GM21390 (cell line): Measurements from ENCODE around the gene CERS4.
"Not testable (repeated sequence)": the region's sequence is repeated elsewhere in the genome, so short reads cannot be mapped to it uniquely, and the experiment has no call there.

Experiments used
- ATAC-seq: cut with Tn5 transposase; IDR thresholded peaks from one replicate; pipeline ENCODE4 v1.9.1; 2021; ENCODE audit not compliant: unreplicated experiment

Gene CERS4

DNA sequence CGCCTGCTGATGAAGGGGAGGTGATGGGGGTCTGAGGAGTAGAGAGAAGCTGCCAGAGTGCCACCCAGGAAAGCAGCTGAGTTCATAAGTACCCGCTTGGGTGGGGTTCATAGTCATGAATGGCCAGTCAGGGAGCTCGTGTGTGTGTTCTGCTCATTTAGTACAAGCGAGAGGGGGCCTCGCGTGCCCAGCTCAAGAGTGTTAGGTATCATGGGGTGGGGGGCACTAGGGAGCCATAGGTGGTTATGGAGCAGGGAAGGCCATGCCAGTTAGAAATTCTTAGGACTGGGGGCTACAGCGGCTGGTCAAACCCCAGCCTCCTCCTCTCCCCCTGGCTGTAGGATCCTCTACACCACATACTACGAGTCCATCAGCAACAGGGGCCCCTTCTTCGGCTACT is 52.2 kb downstream of the CERS4 start:
- ATAC-seq: no peak

DNA sequence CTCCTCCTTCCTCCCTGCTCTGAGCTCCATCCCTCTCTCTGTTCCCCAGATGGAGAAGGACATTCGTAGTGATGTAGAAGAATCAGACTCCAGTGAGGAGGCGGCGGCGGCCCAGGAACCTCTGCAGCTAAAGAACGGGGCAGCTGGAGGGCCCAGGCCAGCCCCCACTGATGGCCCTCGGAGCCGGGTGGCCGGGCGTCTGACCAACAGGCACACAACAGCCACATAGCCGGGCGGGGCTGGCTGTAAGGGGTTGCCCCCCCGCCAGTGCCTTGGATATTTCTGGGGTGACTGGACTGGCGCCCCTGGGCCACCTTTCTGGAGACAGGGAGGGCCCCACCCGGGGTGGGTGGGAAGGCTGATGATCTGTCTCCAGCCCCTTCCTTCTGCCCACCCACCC is 52.7 kb downstream of the CERS4 start:
- no peak for ATAC-seq

DNA sequence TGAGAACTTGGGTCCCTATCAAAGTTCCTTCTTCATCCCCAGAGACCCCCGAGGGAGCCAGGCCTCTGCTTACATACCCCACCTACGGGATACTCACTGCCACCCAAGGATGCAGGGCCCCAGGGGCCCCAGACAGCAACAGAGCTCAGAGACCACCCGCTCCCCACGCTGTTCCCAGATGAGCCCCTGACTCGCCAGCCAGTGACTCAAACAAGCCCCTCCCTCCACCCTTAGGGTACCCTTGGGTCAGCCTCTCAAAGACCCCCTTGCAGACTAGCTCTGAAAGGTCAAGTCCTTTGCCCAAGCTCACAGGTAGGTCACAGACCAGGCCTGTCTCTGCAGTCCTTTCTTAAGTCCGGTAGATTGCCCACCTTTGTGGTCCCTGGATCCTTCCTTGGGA is 53.3 kb downstream of the CERS4 start:
- no peak for ATAC-seq

DNA sequence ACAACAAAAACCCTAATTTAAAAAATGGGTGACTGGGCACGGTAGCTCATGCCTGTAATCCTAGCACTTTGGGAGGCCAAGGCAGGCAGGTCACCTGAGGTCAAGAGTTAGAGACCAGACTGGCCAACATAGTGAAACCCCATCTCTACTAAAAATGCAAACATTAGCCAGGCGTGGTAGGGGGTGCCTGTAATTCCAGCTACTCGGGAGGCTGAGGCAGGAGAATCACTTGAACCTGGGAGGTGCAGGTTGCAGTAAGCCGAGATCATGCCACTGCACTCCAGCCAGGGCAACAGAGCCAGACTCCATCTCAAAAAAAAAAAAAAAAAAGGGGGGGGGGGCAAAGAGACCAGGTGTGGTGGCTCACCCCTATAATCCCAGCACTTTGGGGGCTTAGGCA is 55.1 kb downstream of the CERS4 start:
- not testable (repeated sequence) for ATAC-seq

DNA sequence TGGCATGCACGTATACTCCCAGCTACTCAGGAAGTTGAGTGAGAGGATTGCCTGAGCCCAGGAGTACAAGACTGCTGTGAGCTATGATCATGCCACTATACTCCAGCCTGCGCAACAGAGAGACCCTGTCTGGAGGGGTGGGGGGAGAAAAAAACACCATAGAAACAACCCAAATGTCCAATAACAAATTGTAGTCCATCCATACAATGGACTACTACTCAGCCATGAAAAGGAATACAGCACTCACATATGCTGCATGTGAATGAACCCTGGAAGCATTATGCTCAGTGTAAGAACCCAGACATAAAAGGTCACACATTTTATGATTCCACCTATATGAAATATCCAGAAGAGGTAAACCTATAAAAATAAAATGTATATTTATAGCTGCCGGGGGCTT is 56.7 kb downstream of the CERS4 start:
- ATAC-seq: no peak

DNA sequence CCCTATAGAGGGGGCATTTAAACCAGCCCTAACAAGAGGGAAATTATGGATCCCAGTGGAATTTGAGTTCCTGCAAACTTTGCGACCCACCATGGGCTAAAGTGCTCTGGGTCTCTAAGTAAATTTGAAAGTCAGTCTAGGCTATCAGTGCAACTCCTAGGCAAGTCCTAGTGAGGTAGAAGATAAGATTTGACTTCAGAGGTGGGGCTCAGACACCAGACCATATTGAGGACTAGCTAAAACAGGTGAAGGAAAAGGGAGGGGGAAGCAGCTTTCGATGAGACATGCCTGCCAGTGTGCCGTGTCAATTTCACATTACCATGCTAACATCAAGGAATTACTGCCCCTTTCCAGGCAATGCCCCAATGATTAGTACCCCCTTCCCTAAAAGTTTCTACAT is 60.6 kb downstream of the CERS4 start:
- no peak for ATAC-seq

DNA sequence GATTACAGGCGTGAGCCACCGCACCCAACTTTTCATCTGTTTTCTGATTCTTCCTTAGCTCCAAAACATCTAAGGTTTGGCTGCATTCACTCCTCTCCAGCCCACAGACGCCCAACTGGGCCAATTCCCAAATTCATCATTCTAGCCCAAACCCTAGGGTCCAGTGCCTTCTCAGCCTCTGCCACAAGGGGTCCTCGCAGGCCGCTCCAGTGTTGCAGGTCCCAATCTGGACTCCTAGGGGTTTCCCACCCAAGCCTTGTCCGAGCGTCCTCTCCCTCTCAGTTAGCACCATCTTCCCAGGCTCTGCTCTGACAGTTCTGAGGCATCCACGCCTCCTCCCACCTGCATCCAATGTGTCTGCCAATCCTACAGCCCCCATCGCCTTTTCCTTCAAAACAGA is 67.3 kb downstream of the CERS4 start:
- ATAC-seq: not testable (repeated sequence)

DNA sequence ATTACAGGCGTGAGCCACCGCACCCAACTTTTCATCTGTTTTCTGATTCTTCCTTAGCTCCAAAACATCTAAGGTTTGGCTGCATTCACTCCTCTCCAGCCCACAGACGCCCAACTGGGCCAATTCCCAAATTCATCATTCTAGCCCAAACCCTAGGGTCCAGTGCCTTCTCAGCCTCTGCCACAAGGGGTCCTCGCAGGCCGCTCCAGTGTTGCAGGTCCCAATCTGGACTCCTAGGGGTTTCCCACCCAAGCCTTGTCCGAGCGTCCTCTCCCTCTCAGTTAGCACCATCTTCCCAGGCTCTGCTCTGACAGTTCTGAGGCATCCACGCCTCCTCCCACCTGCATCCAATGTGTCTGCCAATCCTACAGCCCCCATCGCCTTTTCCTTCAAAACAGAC is 82.2 kb downstream of the CERS4 start:
- ATAC-seq: not testable (repeated sequence)

DNA sequence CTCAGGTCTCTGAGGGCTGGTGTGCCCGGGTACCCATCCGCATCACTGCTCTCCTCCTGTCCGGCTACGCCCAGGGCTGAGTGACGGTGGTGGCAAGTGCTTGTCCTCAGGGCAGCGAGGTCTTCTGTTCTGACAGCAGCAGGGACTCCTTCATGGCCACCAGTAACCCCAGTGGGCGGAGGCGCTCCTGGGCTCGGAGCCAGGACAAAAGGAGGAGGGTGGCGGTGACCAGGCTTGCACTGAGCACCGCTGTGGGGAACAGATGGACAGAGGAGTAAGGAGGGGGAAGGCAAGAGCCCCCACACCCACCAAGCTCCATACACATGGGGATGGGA is 93.2 kb downstream of the CERS4 start:
- no peak for ATAC-seq

DNA sequence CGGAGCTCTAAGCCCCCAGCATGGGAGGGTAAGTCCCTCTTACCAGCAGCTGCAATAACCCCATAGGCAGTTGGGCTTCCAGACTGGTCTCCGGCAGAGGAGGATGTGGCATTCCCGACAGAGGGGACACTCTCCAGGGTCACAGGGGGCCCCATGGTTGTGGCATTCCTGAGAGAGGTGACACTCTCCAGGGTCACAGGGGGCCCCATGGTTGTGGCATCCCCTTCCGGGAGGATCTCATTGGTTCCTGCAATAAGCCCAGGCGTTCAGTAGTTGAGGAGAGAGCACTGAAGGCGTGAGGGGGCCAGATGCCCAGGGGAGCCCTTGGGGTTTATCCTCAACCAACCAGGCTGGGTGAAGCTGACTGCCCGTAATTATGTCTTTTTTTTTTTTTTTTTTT is 93.6 kb downstream of the CERS4 start:
- ATAC-seq: no peak

DNA sequence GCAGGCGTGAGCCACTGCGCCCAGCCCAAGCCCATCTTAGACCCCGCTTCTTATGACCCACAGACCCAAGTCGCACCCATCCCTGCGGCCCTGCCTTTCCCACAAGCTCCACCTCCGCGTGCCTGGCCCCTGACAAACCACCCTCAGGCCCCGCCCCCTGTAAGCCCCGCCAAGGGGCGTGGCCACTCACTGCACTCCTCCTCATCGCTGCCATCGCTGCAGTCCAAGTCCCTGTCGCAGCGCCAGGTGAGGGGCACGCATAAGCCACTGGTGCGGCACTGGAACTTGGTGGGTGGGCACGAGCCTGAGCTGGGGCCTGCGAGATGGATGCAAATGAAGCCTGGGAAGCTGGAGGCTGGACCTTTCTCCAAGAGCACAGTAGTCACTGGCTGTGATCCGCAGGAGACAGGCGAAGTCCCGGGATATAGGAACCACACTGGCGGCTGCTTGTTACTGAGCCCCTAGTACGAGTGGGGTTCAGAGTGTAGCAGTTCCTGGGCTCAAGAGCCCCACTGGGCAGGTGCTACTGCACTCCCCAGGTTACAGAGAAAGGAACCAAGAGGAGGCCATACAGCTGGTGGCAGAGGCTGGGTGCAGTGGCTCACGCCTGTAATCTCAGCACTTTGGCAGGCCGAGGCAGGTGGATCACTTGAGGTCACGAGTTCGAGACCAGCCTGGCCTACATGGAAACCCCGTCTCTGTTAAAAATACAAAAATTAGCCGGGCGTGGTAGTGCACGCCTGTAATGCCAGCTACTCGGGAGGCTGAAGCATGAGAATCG is 95.9 kb downstream of the CERS4 start:
- ATAC-seq: no peak

DNA sequence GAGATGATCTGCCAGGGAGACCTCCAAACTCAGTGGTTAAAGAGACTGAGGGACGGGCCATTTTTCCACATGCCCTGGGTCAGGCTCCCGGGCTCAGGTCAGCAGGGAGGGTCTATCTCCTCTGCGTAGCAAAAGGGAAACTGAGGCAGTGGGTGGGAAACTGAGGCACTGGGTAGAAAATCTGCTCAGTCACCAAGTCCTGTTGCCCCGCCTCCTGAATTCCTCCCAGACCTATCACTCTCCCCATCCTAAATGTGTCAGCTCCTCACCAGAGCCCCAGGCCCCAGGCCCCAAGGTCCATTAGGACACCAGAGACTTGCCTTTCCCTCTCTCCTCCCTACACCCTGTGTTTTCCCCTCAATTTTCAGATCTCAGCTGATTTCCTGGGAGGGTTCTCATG is 96.6 kb downstream of the CERS4 start:
- ATAC-seq: no peak

DNA sequence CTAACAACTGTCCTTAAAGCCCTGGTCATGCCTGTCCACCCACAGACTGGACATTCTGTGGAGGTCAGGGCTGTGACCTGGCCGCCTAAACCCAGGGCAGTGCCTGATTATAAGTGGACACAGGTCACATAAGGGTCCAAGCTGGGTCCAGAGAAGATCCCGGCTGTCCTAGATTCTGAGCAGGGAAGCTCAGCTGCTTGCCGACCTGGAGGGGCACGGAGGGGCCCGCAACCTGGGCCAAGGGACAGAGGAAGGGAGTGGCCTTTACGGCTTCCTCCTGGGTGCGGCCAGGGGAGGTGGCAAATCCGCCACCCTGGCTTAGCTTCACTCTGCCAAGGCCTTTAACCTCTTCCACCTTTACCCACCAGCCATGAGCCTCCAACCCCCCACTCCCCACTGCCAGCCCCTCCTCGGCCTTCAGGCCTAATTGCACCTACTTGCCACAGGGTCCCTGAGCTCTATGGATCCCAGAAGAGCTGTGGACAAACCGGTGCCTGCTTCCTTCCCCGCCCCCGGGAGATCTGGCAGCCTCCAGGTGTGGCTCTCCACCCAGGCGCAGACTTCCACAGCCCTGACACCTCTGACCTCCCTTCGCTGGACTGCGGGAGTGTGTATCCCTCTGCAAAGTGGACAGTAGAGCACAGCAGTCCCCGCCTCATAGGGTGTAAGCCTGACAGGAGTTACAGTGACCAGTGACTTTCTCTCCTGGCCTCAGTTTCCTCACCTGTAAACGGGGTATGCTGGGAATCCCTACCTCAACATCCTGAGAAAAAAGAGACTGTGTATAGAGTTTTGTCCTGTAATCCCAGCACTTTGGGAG is 97.3 kb downstream of the CERS4 start:
- ATAC-seq: no peak

DNA sequence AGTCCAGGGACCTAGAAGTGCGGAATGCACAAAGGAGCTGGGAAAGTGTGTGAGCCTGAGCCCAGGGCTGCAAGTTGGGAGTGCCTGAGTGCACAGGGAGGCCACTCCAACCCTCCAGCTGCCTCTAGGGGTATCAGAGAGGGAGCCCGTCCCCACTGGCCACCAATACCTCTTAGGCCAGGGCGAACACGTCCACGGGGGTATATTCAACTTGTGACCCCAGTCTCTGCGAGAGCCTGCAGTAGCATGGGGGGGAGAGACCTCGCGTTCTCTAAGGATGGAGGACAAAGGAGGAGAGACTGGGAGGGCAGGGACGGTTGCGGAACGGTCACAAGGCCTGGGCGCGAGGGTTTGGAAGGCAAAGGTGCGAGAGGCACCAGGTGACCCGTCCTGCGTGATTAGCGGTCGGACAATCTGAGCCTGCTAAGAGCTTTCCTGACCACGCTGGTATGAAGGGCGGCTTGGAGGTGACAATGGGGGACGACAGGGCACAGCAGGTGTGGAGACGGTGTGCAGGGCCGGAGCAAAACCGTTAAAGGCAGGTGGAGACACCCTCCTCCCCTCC is 98.3 kb downstream of the CERS4 start:
- ATAC-seq: peak; percentile 19

DNA sequence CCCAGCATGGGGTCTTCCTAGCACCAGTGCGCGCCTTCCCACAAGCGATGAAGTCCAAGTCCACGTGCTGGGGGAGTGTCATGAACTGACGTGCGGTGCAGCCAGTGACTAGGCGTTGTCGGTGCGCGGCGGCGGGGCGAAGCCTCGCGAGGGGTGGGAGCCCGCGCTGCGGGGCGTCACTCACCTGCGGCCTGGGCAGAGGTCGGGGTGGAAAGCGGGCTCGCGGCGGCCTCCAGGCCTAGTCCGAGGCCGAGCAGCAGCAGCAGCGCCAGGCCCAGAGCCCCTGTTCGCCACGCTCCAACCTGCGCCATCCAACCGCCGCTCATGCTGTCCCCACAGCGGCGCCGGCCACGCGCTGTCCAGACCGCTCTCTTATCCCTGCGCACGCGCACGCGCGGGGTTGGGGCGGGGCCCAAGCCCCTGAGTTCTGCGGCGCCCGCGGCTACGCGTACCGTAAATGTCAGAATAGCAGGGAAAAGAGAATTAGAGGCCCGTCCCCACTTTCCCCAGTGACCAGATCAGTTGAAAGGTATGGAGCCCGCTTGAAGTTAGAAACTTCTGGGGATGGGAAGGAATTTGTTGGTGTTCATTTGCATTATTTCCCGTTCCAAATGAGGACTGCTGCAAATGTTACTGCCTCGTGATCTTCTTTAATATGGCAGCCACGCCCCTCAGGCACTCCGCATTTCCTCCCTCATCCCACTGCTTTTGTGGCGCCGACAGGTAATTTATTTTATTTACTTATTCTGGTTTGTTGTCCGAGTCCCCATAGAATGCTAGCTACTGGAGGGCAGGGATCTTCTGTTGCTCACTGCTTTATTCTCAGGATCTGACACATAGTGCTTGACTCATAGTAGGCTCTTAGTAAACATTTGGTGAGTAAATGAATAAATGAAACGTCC is 99.0 kb downstream of the CERS4 start, which contains the start of gene CD320:
TSS of gene CD320 (minus strand) at position 394 of the 902 bp plus-strand sequence. CDS start at position 326, 68 bp downstream.
- ATAC-seq: peak; percentile 75

DNA sequence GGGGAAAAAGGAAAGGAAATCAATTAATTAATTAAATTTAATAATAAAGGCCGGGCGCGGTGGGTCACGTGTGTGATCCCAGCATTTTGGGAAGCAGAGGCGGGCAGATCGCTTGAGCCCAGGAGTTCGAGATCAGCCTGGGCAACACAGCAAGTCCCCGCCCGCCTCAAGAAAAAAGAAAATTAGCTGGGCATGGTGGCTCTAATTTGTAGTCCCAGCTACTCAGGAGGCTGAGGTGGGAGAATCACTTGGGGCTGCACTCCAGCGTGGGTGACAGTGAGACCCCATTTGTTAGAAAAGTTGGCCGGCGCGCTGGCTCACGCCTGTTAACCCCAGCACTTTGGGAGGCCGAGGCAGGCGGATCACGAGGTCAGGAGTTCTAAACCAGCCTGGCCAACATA is 99.7 kb downstream of the CERS4 start:
- no peak for ATAC-seq

DNA sequence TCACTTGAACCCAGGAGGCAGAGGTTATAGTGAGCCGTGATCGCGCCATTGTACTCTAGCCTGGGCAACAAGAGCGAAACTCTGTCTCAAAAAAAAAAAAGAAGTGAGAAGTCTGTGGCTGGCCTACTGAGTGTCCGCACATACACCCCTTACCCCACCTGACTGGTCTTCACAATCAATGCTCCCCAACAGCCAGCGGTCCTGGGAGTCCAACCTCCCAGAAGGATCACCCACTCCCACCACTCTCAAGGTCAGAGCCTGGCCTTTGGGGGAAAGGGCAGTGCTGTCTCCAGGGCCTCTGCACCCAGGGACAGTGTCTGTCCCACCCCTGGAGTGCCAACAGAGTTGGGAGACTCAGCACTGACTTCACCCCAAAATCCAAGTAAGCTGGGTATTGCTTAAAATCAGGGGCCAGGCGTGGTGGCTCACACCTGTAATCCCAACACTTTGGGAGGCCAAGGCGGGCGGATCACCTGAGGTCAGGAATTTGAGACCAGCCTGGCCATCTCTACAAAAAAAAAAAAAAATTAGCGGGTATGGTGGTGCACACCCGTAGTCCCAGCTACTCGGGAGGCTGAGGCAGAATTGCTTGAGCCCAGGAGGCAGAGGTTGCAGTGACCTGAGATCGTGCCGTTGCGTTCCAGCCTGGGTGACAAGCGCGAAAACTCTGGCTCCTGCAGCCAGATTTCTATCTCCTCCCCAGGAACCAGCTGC is 101.3 kb downstream of the CERS4 start:
- ATAC-seq: no peak

DNA sequence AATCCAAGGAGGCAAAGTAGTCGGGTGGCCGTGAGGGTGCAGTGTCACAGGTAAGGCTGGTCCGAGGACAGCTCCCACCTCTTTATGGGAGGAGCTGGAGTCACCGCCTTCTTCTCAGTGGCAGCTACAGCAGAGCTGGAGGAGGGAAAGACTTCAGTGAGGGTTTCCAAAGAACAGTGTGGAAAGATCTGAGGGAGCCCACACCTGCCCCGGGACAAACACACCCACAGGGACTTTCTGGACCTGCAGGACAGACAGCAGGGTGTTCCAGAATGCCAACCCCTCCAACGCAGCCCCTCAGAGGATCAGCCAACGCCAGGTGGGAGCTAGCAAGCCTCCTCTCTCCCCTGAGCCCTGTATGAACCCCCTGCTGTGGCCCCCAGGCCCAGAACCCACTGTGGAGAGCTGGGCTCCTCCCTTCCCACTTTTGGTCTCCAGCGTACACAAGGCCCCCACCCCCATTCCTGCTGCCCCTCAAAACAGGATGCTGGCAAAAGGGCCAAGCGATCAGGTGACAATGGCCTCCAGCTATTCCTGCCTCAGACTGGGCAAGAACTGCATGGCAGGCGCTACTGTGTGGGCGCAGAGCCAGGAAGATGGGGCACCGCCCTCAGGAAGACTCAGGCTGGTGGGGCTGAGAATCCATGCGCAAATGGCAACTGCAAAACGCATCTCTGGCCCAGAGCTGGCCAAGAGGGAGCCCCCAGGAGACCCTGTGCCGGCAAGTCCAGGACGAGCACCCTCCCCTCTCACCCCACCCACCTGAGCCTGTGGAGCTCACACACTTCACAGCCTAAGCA is 102.5 kb downstream of the CERS4 start:
- ATAC-seq: no peak
